ENCODE data around the gene ARSB. TPM values are rescaled to one million over a fixed set of nuclear protein-coding genes. Genes with fewer than 3 reads are reported as not detected.

ARSB gene
- total RNA-seq, 1 experiment from 2014 or later = 18.1 TPM

GRCh38 chr5:78744951-78745534, 240.1 kb downstream of the ARSB start:
- intact Hi-C loops (cut with micrococcal nuclease; ENCODE audit: unreplicated experiment) = no loop called here
- Histone ChIP-seq H3K27ac (ENCODE audit: low read length) (no peak overlapping the region), H3K4me3 (ENCODE audit: low read depth in 2 of 2, low read length in 2 of 2) (no peak overlapping the region), H3K9me3 (ENCODE audit: control insufficient read depth, insufficient read depth, low read depth, low read length) (no peaks in the 10 kb centered on the region), H3K4me1 (ENCODE audit: control insufficient read depth, insufficient read depth, low read length) (no peaks in the 10 kb centered on the region), H3K27me3 (ENCODE audit: control insufficient read depth, insufficient read depth, low read length) (peaks cover 4% of the 10 kb centered on the region), H3K36me3 (ENCODE audit: control insufficient read depth, insufficient read depth, low read length) (no peaks in the 10 kb centered on the region)
- in situ Hi-C loops (cut with HindIII; ENCODE audit: low pct_unique_long_range_greater_than_20kb, low sequenced_read_pairs) = no loop called here
- TF ChIP-seq POLR2AphosphoS5 (IDR thresholded peaks at IDR 0.05; ENCODE audit: low read depth, low read length) = no peak
- no peak for TF ChIP-seq SIN3A (IDR thresholded peaks at IDR 0.05; ENCODE audit: borderline replicate concordance, insufficient read depth, low read depth, low read length)
- no peak for TF ChIP-seq CTCF (IDR thresholded peaks at IDR 0.05)
- TF ChIP-seq TCF7L2 (IDR thresholded peaks at IDR 0.05; ENCODE audit: low read depth, low read length) = no peak
- TF ChIP-seq REST (IDR thresholded peaks at IDR 0.05; ENCODE audit: insufficient read depth in 1 of 2, low read depth in 2 of 2, low read length in 1 of 2) = no peak
- CTCF ChIA-PET = interaction anchor here (0.6 kb wide), 2 partner anchors 143 to 156 kb away, joined by 3 read pairs; no protein-coding TSS in a partner anchor
- DNase-seq (ENCODE audit: low read depth, low spot score) (no peak), ATAC-seq (no peak)
- no TSS peak for BruUV-seq (replicated peaks)
- POLR2A ChIA-PET = no interaction called here

GRCh38 chr5:78741019-78741418, 244.1 kb downstream of the ARSB start:
- no peaks in the 10 kb centered on the region for H3K9me3 ChIP-seq (ENCODE audit: control insufficient read depth, insufficient read depth, low read depth, low read length)
- in situ Hi-C loops (cut with HindIII; ENCODE audit: low pct_unique_long_range_greater_than_20kb, low sequenced_read_pairs) = no loop called here
- intact Hi-C loops (cut with micrococcal nuclease; ENCODE audit: unreplicated experiment) = no loop called here

More at GRCh38 chr5:78741019-78741418, 244.1 kb downstream of the ARSB start:
- H3K4me3 ChIP-seq (ENCODE audit: low read depth in 2 of 2, low read length in 2 of 2) = no peak overlapping the region
- DNase-seq (ENCODE audit: low read depth, low spot score) (no peak), ATAC-seq (no peak)
- peaks cover 2% of the 10 kb centered on the region for H3K27me3 ChIP-seq (ENCODE audit: control insufficient read depth, insufficient read depth, low read length)
- ChIA-PET CTCF (no interaction called here), POLR2A (no interaction called here)
- no peaks in the 10 kb centered on the region for H3K36me3 ChIP-seq (ENCODE audit: control insufficient read depth, insufficient read depth, low read length)
- BruUV-seq (replicated peaks) = no TSS peak
- no peaks in the 10 kb centered on the region for H3K4me1 ChIP-seq (ENCODE audit: control insufficient read depth, insufficient read depth, low read length)
- TF ChIP-seq CTCF (IDR thresholded peaks at IDR 0.05) = no peak
- no peak for TF ChIP-seq TCF7L2 (IDR thresholded peaks at IDR 0.05; ENCODE audit: low read depth, low read length)
- TF ChIP-seq SIN3A (IDR thresholded peaks at IDR 0.05; ENCODE audit: borderline replicate concordance, insufficient read depth, low read depth, low read length) = no peak
- TF ChIP-seq POLR2AphosphoS5 (IDR thresholded peaks at IDR 0.05; ENCODE audit: low read depth, low read length) = no peak
- TF ChIP-seq REST (IDR thresholded peaks at IDR 0.05; ENCODE audit: insufficient read depth in 1 of 2, low read depth in 2 of 2, low read length in 1 of 2) = no peak
- H3K27ac ChIP-seq (ENCODE audit: low read length) = no peak overlapping the region
